GM12878 (cell line): Measurements from ENCODE around the gene CACNA1H. TPM values are rescaled to one million over a fixed set of nuclear protein-coding genes. Genes with fewer than 3 reads are reported as not detected.

Experiments
- ATAC-seq: fragments of 200-7000 bp; cut with Tn5 transposase; 3 replicates; pipeline ENCODE4 v1.9.1; 2020; ENCODE audit warnings: mild to moderate bottlenecking, moderate library complexity
- BruUV-seq: library from RNA; stranded (reverse); fragments of 400-500 nt; replicated peaks from 2 replicates; lab custom pipeline; 2021; lab: Mats Ljungman, UMichigan
- CTCF ChIA-PET: fragments of 300-600 bp; sonication (Branson Sonifier 250); formaldehyde crosslinking; extraction: SDS; loops from one replicate; lab custom pipeline; 2021; ENCODE audit warnings: inconsistent platforms; lab: Yijun Ruan, JAX
- POLR2A ChIA-PET: fragments of 350-600 bp; formaldehyde crosslinking; extraction: SDS; loops from one replicate; lab custom pipeline; 2021; ENCODE audit warnings: inconsistent platforms; lab: Charles Lee
- RAD21 ChIA-PET: fragments of 300-600 bp; sonication (Branson Sonifier 250); formaldehyde crosslinking; loops from one replicate; lab custom pipeline; 2023; ENCODE audit warnings: antibody characterized with exemption; ENCODE audit not compliant: unreplicated experiment; lab: Charles Lee
- SMC1A ChIA-PET: fragments of 300-600 bp; sonication (Branson Sonifier 250); formaldehyde crosslinking; loops from one replicate; lab custom pipeline; 2023; ENCODE audit not compliant: unreplicated experiment, uncharacterized antibody; lab: Charles Lee
- DNase-seq: peaks from one replicate; pipeline ENCODE4 v3.0.0-alpha.2; 2011; ENCODE audit warnings: low read depth, low spot score
- FAIRE-seq: peaks from 3 replicates; lab custom pipeline; 2011; peaks lifted over from hg19 to GRCh38; lab: Jason Lieb, UNC
- H2AFZ ChIP-seq: 2 replicates; pipeline ENCODE4 v1.6.0; 2011; ENCODE audit warnings: low read depth, low read length, control low read depth; ENCODE audit not compliant: control insufficient read depth
- H3K27ac ChIP-seq: 2 replicates; pipeline ENCODE4 v1.5.1; 2011; ENCODE audit warnings: control low read depth; ENCODE audit not compliant: control insufficient read depth, insufficient read depth
- H3K27me3 ChIP-seq, 2 experiments: replicated peaks in 1 of 2; 2 replicates each; pipeline versions ENCODE4 v1.6.0 to v1.6.1; 2011; ENCODE audit warnings: low read length in 1 of 2; ENCODE audit not compliant: control insufficient read depth in 2 of 2, insufficient read depth in 2 of 2
- H3K36me3 ChIP-seq, 2 experiments: 2 replicates each; pipeline ENCODE4 v1.5.1; 2011; ENCODE audit warnings: low read length in 1 of 2; ENCODE audit not compliant: control insufficient read depth in 2 of 2, insufficient read depth in 2 of 2
- H3K4me1 ChIP-seq: 2 replicates; pipeline ENCODE4 v1.6.1; 2011; ENCODE audit warnings: mild to moderate bottlenecking, low read length, moderate library complexity, mixed read lengths; ENCODE audit not compliant: control insufficient read depth, insufficient read depth
- H3K4me2 ChIP-seq: 2 replicates; pipeline ENCODE4 v1.6.0; 2011; ENCODE audit warnings: control low read depth; ENCODE audit not compliant: control insufficient read depth, insufficient read depth
- H3K4me3 ChIP-seq: fragments of 200-600 bp; sonication (generic); 2 replicates; pipeline ENCODE4 v1.5.1; 2016
- H3K79me2 ChIP-seq: 2 replicates; pipeline ENCODE4 v1.6.0; 2011; ENCODE audit warnings: low read length; ENCODE audit not compliant: control insufficient read depth, insufficient read depth
- H3K9ac ChIP-seq: 2 replicates; pipeline ENCODE4 v1.8.0; 2011; ENCODE audit warnings: low read length, control low read depth, mixed read lengths; ENCODE audit not compliant: control insufficient read depth, insufficient read depth
- H3K9me3 ChIP-seq: replicated peaks from 3 replicates; pipeline ENCODE4 v1.5.1; 2011; ENCODE audit warnings: mild to moderate bottlenecking, low read length; ENCODE audit not compliant: control insufficient read depth, insufficient read depth
- H4K20me1 ChIP-seq: 2 replicates; pipeline ENCODE4 v1.6.0; 2011; ENCODE audit not compliant: control insufficient read depth, insufficient read depth
- BCL11A ChIP-seq: IDR thresholded peaks from 2 replicates; pipeline ENCODE4 v1.6.1; 2011; ENCODE audit warnings: low read depth, low read length
- GATAD2B ChIP-seq: fragments of 450-650 bp; conservative IDR thresholded peaks from 2 replicates; pipeline ENCODE4 v1.6.1; 2017; ENCODE audit warnings: low read depth, mild to moderate bottlenecking, moderate library complexity
- JUNB ChIP-seq: IDR thresholded peaks from 2 replicates; pipeline ENCODE4 v1.6.1; 2016; ENCODE audit warnings: antibody characterized with exemption, mild to moderate bottlenecking
- POLR2AphosphoS2 ChIP-seq: IDR thresholded peaks from 2 replicates; pipeline ENCODE4 v1.6.1; 2011; ENCODE audit warnings: low read depth, mild to moderate bottlenecking, low read length, improper control_type of control experiment, moderate library complexity
- RAD21 ChIP-seq: IDR thresholded peaks from 2 replicates; pipeline ENCODE4 v1.6.1; 2011; ENCODE audit warnings: mild to moderate bottlenecking, low read depth, low read length, moderate library complexity; ENCODE audit not compliant: insufficient read depth
- RBBP5 ChIP-seq: fragments of 200-600 bp; sonication (generic); conservative IDR thresholded peaks from 2 replicates; pipeline ENCODE4 v1.6.1; 2016
- SMARCA5 ChIP-seq: fragments of 450-650 bp; IDR thresholded peaks from 2 replicates; pipeline ENCODE4 v1.6.1; 2017; ENCODE audit warnings: mild to moderate bottlenecking
- SMC3 ChIP-seq: IDR thresholded peaks from 2 replicates; pipeline ENCODE4 v1.6.1; 2011; ENCODE audit warnings: low read length, improper control_type of control experiment, borderline replicate concordance
- SREBF1 ChIP-seq: IDR thresholded peaks from 2 replicates; pipeline ENCODE4 v1.6.1; 2012; ENCODE audit warnings: mild to moderate bottlenecking, low read length
- SRF ChIP-seq, 2 experiments: IDR thresholded peaks; 2 replicates each; pipeline ENCODE4 v1.6.1; 2011; ENCODE audit warnings: low read depth in 2 of 2, low read length in 2 of 2, mild to moderate bottlenecking in 1 of 2, moderate library complexity in 1 of 2
- SUZ12 ChIP-seq: fragments of 200-600 bp; sonication (generic); IDR thresholded peaks from one replicate; pipeline ENCODE4 v1.6.1; 2018; ENCODE audit warnings: antibody characterized with exemption, mild to moderate bottlenecking; ENCODE audit not compliant: unreplicated experiment
- WRNIP1 ChIP-seq: IDR thresholded peaks from 2 replicates; pipeline ENCODE4 v1.6.1; 2011; ENCODE audit warnings: low read depth, low read length, improper control_type of control experiment, borderline replicate concordance
- ZSCAN29 ChIP-seq: fragments of 450-650 bp; IDR thresholded peaks from 2 replicates; pipeline ENCODE4 v1.6.1; 2017; ENCODE audit warnings: mild to moderate bottlenecking, moderate library complexity
- ZZZ3 ChIP-seq: IDR thresholded peaks from 2 replicates; pipeline ENCODE4 v1.6.1; 2011; ENCODE audit warnings: low read depth; ENCODE audit not compliant: control insufficient read depth, insufficient read length
- WGBS: methylation state at CpG from one replicate; pipeline ENCODE4 v1.1.6; 2016; ENCODE audit warnings: low lambda C conversion rate; ENCODE audit not compliant: insufficient replicate concordance, insufficient coverage; ENCODE audit errors: missing lambda C conversion rate; 5-methylcytosine and 5-hydroxymethylcytosine counted together
- in situ Hi-C: fragments of 300-500 bp; cut with MboI; formaldehyde crosslinking; loops from 9 replicates; pipeline ENCODE4 v1.14.3; 2018; ENCODE audit warnings: mixed read lengths
- intact Hi-C: fragments of 100-400 bp; cut with micrococcal nuclease; formaldehyde crosslinking; loops from one replicate; pipeline ENCODE4 v1.14.2; 2022; ENCODE audit not compliant: unreplicated experiment
- polyA plus RNA-seq, 11 experiments: library from polyadenylated mRNA; depleted of rRNA in 4 of 11; unstranded in 6 of 11; stranded (reverse) in 5 of 11; fragments of >200 nt; fragmentation: Nextera tagmentation in 4 of 11; fragmentation: Illumina TruSeq in 1 of 11; extraction: Ambion mirVana in 4 of 11; extraction: Trizol in 1 of 11; gene quantifications; 1 replicate in 1 of 11; 2 replicates in 10 of 11; pipeline versions ENCODE4 v1.2.1 to v1.2.3, GENCODE V29; 2011 to 2016; ENCODE audit warnings: inconsistent platforms in 2 of 11, missing spikeins in 2 of 11, low read depth in 1 of 11
- total RNA-seq, 4 experiments: library from RNA; depleted of rRNA in 3 of 4; stranded (reverse); fragments of >200 nt in 3 of 4; fragmentation: Illumina TruSeq in 1 of 4; extraction: Trizol in 1 of 4; gene quantifications; 2 replicates each; pipeline versions ENCODE4 v1.2.1 to v1.2.3, GENCODE V29; 2013 to 2021
- TF ChIP-seq, protein P1 (sequence below): IDR thresholded peaks from 2 replicates; pipeline ENCODE4 v1.6.1; 2012; ENCODE audit warnings: low read depth, low read length, improper control_type of control experiment
- TF ChIP-seq, protein P2 (sequence below): IDR thresholded peaks from 2 replicates; pipeline ENCODE4 v1.6.1; 2012; ENCODE audit warnings: low read length, inconsistent platforms

CACNA1H gene
- total and polyA plus RNA-seq, 10 of the 15 experiments (the other 5 are each of a cell fraction or from before 2014, with no cell fraction given) = 0.03 to 0.54 TPM; not detected in 8

DNA sequence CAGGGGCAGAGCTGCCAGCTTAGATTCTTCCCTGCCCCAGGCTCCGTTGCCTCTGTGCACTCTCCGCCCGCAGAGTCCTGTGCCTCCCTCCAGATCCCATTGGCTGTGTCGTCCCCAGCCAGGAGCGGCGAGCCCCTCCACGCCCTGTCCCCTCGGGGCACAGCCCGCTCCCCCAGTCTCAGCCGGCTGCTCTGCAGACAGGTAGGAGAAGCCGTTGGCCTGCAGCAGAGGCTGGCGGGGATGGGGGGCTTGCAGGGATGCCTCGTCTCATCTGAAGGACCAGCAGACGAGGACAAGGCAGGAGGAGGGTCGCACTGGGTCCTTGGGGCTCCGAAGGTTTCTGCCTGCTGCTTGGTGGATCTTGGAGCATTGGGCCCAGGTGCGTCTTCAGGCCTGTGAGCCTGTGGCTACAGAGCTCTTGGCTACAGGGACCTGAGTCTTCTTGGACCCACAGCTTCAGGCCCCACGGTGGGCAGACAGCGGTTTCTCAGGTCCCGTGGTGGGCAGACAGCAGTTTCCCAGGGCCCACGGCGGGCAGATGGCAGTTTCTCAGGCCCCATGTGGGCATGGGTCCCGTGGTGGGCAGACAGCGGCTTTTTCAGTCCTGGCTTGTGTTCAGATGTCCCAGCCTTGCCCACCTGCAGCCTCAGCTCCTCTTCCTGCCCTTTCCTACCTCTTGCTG lies 66.2 kb downstream of the CACNA1H start:
- BruUV-seq = no TSS peak
- H3K36me3 ChIP-seq = no peaks in the 10 kb centered on the region
- no peak overlapping the region for H3K4me2 ChIP-seq
- no peak overlapping the region for H3K27ac ChIP-seq
- ChIA-PET CTCF (no interaction called here), SMC1A (no interaction called here), RAD21 (no interaction called here), POLR2A (no interaction called here)
- H3K9ac ChIP-seq = no peak overlapping the region
- intact Hi-C loops = no loop called here
- H3K9me3 ChIP-seq = no peaks in the 10 kb centered on the region
- H4K20me1 ChIP-seq = no peaks in the 10 kb centered on the region
- ATAC-seq (no peak), DNase-seq (no peak), FAIRE-seq (no peak)
- no peak overlapping the region for H3K4me3 ChIP-seq
- in situ Hi-C loops = no loop called here
- no peak overlapping the region for H2AFZ ChIP-seq
- 25% methylated on average over 23 of the region's 24 CpGs for WGBS
- H3K4me1 ChIP-seq = no peaks in the 10 kb centered on the region
- no peaks in the 10 kb centered on the region for H3K79me2 ChIP-seq
- H3K27me3 ChIP-seq = no peaks in the 10 kb centered on the region; a peak in 1 of 4 replicates
- TF ChIP-seq SRF (IDR thresholded peaks at IDR 0.05; ENCODE audit: low read depth in 2 of 2, low read length in 2 of 2) (no peak), BCL11A (no peak), POLR2AphosphoS2 (no peak), GATAD2B (no peak), RBBP5 (no peak), ZZZ3 (no peak), SMC3 (no peak), WRNIP1 (no peak), SUZ12 (no peak), SMARCA5 (no peak), RAD21 (no peak), SREBF1 (no peak), JUNB (no peak), ZSCAN29 (no peak)
- TF ChIP-seq, protein P1, sequence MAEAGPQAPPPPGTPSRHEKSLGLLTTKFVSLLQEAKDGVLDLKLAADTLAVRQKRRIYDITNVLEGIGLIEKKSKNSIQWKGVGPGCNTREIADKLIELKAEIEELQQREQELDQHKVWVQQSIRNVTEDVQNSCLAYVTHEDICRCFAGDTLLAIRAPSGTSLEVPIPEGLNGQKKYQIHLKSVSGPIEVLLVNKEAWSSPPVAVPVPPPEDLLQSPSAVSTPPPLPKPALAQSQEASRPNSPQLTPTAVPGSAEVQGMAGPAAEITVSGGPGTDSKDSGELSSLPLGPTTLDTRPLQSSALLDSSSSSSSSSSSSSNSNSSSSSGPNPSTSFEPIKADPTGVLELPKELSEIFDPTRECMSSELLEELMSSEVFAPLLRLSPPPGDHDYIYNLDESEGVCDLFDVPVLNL = no peak
- TF ChIP-seq, protein P2, sequence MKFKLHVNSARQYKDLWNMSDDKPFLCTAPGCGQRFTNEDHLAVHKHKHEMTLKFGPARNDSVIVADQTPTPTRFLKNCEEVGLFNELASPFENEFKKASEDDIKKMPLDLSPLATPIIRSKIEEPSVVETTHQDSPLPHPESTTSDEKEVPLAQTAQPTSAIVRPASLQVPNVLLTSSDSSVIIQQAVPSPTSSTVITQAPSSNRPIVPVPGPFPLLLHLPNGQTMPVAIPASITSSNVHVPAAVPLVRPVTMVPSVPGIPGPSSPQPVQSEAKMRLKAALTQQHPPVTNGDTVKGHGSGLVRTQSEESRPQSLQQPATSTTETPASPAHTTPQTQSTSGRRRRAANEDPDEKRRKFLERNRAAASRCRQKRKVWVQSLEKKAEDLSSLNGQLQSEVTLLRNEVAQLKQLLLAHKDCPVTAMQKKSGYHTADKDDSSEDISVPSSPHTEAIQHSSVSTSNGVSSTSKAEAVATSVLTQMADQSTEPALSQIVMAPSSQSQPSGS = no peak
